HG02763 (cell line): ENCODE results near the gene ELMO1.

ENCODE experiments used
- ATAC-seq: cut with Tn5 transposase; IDR thresholded peaks from one replicate; pipeline ENCODE4 v1.9.1; 2021; ENCODE audit warnings: mild to moderate bottlenecking, moderate library complexity; ENCODE audit not compliant: unreplicated experiment

Gene ELMO1

GRCh38 chr7:36871863-36872262 is 576.8 kb downstream of the ELMO1 start:
- no peak for ATAC-seq

GRCh38 chr7:36871355-36871738 is 577.3 kb downstream of the ELMO1 start:
- no peak for ATAC-seq

GRCh38 chr7:36870625-36871354 is 577.9 kb downstream of the ELMO1 start:
- ATAC-seq = no peak

- ATAC-seq = no peak
These were observed 579.8 kb downstream of the ELMO1 start for GRCh38 chr7:36868727-36869411.

- no peak for ATAC-seq
These were observed 583.6 kb downstream of the ELMO1 start for GRCh38 chr7:36865019-36865418.

- ATAC-seq = no peak
These were observed 584.6 kb downstream of the ELMO1 start for GRCh38 chr7:36863901-36864701.

- no peak for ATAC-seq
These were observed 585.8 kb downstream of the ELMO1 start for GRCh38 chr7:36862771-36863261.

GRCh38 chr7:36861656-36862055 is 587.0 kb downstream of the ELMO1 start:
- no peak for ATAC-seq

- ATAC-seq = no peak
These were observed 588.0 kb downstream of the ELMO1 start for GRCh38 chr7:36860681-36861080.

GRCh38 chr7:36855330-36855729 is 593.3 kb downstream of the ELMO1 start:
- ATAC-seq = no peak

GRCh38 chr7:36854652-36855051 is 594.0 kb downstream of the ELMO1 start:
- no peak for ATAC-seq

- no peak for ATAC-seq
These were observed 595.7 kb downstream of the ELMO1 start for GRCh38 chr7:36852931-36853330.

GRCh38 chr7:36852017-36852416 is 596.6 kb downstream of the ELMO1 start:
- ATAC-seq = no peak

- ATAC-seq = no peak
These were observed 597.3 kb downstream of the ELMO1 start for GRCh38 chr7:36851382-36851781.

GRCh38 chr7:36847946-36848345 is 600.7 kb downstream of the ELMO1 start:
- no peak for ATAC-seq

GRCh38 chr7:36844374-36844773 is 604.3 kb downstream of the ELMO1 start:
- no peak for ATAC-seq

GRCh38 chr7:36840904-36841303 is 607.8 kb downstream of the ELMO1 start:
- ATAC-seq = no peak

- ATAC-seq = no peak
These were observed 609.9 kb downstream of the ELMO1 start for GRCh38 chr7:36838616-36839225.

GRCh38 chr7:36831049-36831448 is 617.6 kb downstream of the ELMO1 start:
- no peak for ATAC-seq

GRCh38 chr7:36827726-36828703 is 620.6 kb downstream of the ELMO1 start:
- ATAC-seq = no peak
